ENCODE data around the gene ATP23. TPM values are rescaled to one million over a fixed set of nuclear protein-coding genes. Genes with fewer than 3 reads are reported as not detected.

Gene ATP23
- total RNA-seq, 1 experiment from 2014 or later, result 12.8 TPM

DNA sequence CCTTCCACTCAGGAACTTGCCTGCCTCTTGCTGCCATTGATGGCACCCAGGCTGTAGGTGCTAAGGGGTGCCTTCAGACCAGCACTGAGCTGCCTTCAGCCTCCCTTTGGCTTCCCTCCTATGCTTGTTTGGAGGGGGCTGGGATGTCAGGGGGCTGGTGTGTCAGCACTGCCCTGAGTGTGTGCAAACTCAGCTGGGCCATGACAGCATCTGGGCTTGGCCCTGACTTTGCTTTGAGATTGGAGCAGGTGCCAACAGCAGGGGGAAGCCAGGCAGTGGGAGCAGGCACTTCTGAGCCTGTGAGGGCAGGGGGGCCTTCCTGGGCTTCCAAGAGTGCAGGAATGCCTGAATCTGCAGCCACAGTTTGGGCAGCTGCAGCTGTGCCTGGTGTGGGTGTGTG lies 56.9 kb downstream of the ATP23 start:
- Mint-ChIP-seq H3K27me3 (ENCODE audit: unreplicated experiment) (no peaks in the 10 kb centered on the region), H3K27ac (ENCODE audit: unreplicated experiment) (no peak overlapping the region), H3K9me3 (ENCODE audit: low read depth, unreplicated experiment) (peaks cover 13% of the 10 kb centered on the region), H3K4me3 (ENCODE audit: low read depth, unreplicated experiment) (no peak overlapping the region), H3K4me1 (ENCODE audit: low read depth, unreplicated experiment) (peaks cover 8% of the 10 kb centered on the region), H3K36me3 (ENCODE audit: insufficient read depth, unreplicated experiment) (no peaks in the 10 kb centered on the region)
- no TSS peak for BruUV-seq (replicated peaks)
- TF ChIP-seq, protein P1, sequence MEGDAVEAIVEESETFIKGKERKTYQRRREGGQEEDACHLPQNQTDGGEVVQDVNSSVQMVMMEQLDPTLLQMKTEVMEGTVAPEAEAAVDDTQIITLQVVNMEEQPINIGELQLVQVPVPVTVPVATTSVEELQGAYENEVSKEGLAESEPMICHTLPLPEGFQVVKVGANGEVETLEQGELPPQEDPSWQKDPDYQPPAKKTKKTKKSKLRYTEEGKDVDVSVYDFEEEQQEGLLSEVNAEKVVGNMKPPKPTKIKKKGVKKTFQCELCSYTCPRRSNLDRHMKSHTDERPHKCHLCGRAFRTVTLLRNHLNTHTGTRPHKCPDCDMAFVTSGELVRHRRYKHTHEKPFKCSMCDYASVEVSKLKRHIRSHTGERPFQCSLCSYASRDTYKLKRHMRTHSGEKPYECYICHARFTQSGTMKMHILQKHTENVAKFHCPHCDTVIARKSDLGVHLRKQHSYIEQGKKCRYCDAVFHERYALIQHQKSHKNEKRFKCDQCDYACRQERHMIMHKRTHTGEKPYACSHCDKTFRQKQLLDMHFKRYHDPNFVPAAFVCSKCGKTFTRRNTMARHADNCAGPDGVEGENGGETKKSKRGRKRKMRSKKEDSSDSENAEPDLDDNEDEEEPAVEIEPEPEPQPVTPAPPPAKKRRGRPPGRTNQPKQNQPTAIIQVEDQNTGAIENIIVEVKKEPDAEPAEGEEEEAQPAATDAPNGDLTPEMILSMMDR (IDR thresholded peaks at IDR 0.05; ENCODE audit: unreplicated experiment), result no peak
- CTCF ChIA-PET, result no interaction called here
- no peak for DNase-seq
- intact Hi-C loops (cut with micrococcal nuclease; ENCODE audit: unreplicated experiment), result no loop called here

DNA sequence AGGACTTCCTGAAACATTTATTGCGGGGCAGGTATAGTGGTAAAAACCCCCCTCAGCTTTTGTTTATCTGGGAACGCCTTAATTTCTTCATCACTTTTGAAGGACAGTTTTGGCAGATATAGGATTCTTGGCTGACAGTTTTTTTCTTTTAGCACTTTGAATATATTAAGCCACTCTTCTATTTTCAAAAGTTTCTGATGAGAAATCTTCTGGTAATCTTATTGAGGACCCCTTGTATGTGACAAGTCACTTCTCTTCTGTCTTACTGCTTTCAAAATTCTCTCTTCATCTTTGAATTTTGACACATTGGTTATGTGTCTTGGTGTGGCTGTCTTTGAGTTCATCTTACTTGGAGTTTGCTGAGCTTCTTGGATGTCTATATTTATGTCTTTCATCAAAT lies 59.1 kb downstream of the ATP23 start:
- TF ChIP-seq, protein P1 (IDR thresholded peaks at IDR 0.05; ENCODE audit: unreplicated experiment), result no peak
- CTCF ChIA-PET, result no interaction called here
- Mint-ChIP-seq H3K4me1 (ENCODE audit: low read depth, unreplicated experiment) (no peaks in the 10 kb centered on the region), H3K27ac (ENCODE audit: unreplicated experiment) (no peak overlapping the region), H3K36me3 (ENCODE audit: insufficient read depth, unreplicated experiment) (no peaks in the 10 kb centered on the region), H3K4me3 (ENCODE audit: low read depth, unreplicated experiment) (no peak overlapping the region), H3K27me3 (ENCODE audit: unreplicated experiment) (no peaks in the 10 kb centered on the region), H3K9me3 (ENCODE audit: low read depth, unreplicated experiment) (peaks cover 17% of the 10 kb centered on the region)
- intact Hi-C loops (cut with micrococcal nuclease; ENCODE audit: unreplicated experiment), result no loop called here
- no peak for DNase-seq
- BruUV-seq (replicated peaks), result no TSS peak

DNA sequence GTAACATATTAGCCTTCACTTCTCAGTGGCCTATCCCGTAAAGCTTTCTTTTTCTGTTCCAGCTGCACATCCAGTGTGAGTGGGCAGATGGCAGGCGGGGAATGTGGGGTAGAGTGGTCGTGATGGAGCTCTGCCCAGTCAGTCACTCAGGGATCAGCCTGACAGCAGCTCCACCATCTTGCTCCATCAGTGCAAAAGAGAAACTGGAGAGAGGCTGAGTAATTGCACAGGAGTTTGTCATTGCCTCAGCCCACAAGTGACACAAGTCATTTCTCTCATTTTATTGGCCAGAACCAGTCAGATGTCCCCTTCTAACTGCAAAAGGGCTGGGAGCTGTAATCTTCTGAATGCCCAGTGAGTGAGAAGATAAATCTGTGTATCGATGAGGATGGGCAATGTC lies 66.5 kb downstream of the ATP23 start:
- TF ChIP-seq, protein P1 (IDR thresholded peaks at IDR 0.05; ENCODE audit: unreplicated experiment), result no peak
- H3K4me1 Mint-ChIP-seq (ENCODE audit: low read depth, unreplicated experiment), result no peaks in the 10 kb centered on the region
- H3K4me3 Mint-ChIP-seq (ENCODE audit: low read depth, unreplicated experiment), result no peak overlapping the region
- H3K27me3 Mint-ChIP-seq (ENCODE audit: unreplicated experiment), result no peaks in the 10 kb centered on the region
- CTCF ChIA-PET, result no interaction called here
- DNase-seq, result no peak
- H3K36me3 Mint-ChIP-seq (ENCODE audit: insufficient read depth, unreplicated experiment), result no peaks in the 10 kb centered on the region
- intact Hi-C loops (cut with micrococcal nuclease; ENCODE audit: unreplicated experiment), result no loop called here
- no TSS peak for BruUV-seq (replicated peaks)
- peaks cover 3% of the 10 kb centered on the region for H3K9me3 Mint-ChIP-seq (ENCODE audit: low read depth, unreplicated experiment)
- H3K27ac Mint-ChIP-seq (ENCODE audit: unreplicated experiment), result no peak overlapping the region

DNA sequence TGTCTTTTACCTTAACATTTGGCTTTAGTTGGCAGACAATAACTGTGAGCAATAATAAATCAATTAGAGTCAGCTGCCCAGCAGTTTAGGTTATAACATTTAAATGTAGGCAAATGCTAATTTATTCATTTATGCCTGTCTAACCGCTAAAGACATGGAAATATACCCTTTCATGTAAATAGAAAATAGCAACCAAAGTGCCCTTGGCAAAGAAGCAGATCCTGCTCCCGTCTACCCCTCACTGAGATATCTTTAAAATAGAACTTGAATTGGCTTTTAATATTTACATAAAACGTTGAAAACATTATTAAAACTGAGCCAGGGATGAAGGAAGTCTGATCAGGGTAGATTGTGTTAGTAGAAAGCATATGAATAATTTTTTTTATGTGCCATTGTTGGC lies 67.3 kb downstream of the ATP23 start:
- DNase-seq, result no peak
- Mint-ChIP-seq H3K4me1 (ENCODE audit: low read depth, unreplicated experiment) (no peaks in the 10 kb centered on the region), H3K36me3 (ENCODE audit: insufficient read depth, unreplicated experiment) (no peaks in the 10 kb centered on the region), H3K9me3 (ENCODE audit: low read depth, unreplicated experiment) (peaks cover 3% of the 10 kb centered on the region), H3K27ac (ENCODE audit: unreplicated experiment) (no peak overlapping the region), H3K27me3 (ENCODE audit: unreplicated experiment) (no peaks in the 10 kb centered on the region), H3K4me3 (ENCODE audit: low read depth, unreplicated experiment) (no peak overlapping the region)
- TF ChIP-seq, protein P1 (IDR thresholded peaks at IDR 0.05; ENCODE audit: unreplicated experiment), result no peak
- no TSS peak for BruUV-seq (replicated peaks)
- CTCF ChIA-PET, result no interaction called here
- intact Hi-C loops (cut with micrococcal nuclease; ENCODE audit: unreplicated experiment), result no loop called here

Other genes starting within 250 kb of the ATP23 start
- 221 and 258 TPM in 2 replicates for gene OS9, start 247.4 kb upstream of the ATP23 start, total RNA-seq (2022)
- 0.57 and 0.59 TPM in 2 replicates for gene AGAP2, start 202.8 kb upstream of the ATP23 start, total RNA-seq (2022)
- 40.2 and 46.7 TPM in 2 replicates for gene TSPAN31, start 196.5 kb upstream of the ATP23 start, total RNA-seq (2022)
- 188 and 199 TPM in 2 replicates for gene CDK4, start 189.3 kb upstream of the ATP23 start, total RNA-seq (2022)
- gene MARCHF9, start 186.5 kb upstream of the ATP23 start, total RNA-seq (2022), result 39.0 and 42.4 TPM in 2 replicates
- 1.8 TPM in 2 replicates for gene CYP27B1, start 174.5 kb upstream of the ATP23 start, total RNA-seq (2022)
- gene METTL1, start 169.5 kb upstream of the ATP23 start, total RNA-seq (2022), result 50.5 and 51.8 TPM in 2 replicates
- gene EEF1AKMT3, start 169.0 kb upstream of the ATP23 start, total RNA-seq (2022), result 8.4 TPM in 2 replicates
- 47.1 and 49.0 TPM in 2 replicates for gene TSFM, start 158.8 kb upstream of the ATP23 start, total RNA-seq (2022)
- 6.4 and 7.9 TPM in 2 replicates for gene AVIL, start 122.8 kb upstream of the ATP23 start, total RNA-seq (2022)
- 117 and 119 TPM in 2 replicates for gene CTDSP2, start 94.8 kb upstream of the ATP23 start, total RNA-seq (2022)